CD14-positive monocyte (primary cell): ENCODE data around the gene DGKI. TPM values are rescaled to one million over a fixed set of nuclear protein-coding genes. Genes with fewer than 3 reads are reported as not detected.

ENCODE experiments used
- DNase-seq, 3 donors: peaks; one replicate each; pipeline ENCODE4 v3.0.0-alpha.2; 2011 to 2022
- H2AFZ ChIP-seq: 2 replicates; pipeline ENCODE4 v1.6.0; 2012; ENCODE audit warnings: mild to moderate bottlenecking, low read depth, low read length, inconsistent platforms; ENCODE audit not compliant: insufficient read depth, poor library complexity, severe bottlenecking
- H3K27ac ChIP-seq, 2 donors: 1 replicate in 1 of 2; 2 replicates in 1 of 2; pipeline ENCODE4 v1.5.1; 2012 to 2013; ENCODE audit warnings: low read length in 2 of 2, control low read depth in 1 of 2, inconsistent platforms in 1 of 2, low read depth in 1 of 2, mild to moderate bottlenecking in 1 of 2
- H3K27me3 ChIP-seq, 2 donors: one replicate each; pipeline versions ENCODE4 v1.6.0 to v1.6.1; 2011 to 2013; ENCODE audit warnings: low read length in 2 of 2; ENCODE audit not compliant: control insufficient read depth in 2 of 2, insufficient read depth in 2 of 2
- H3K36me3 ChIP-seq, 2 donors: replicated peaks in 1 of 2; 1 replicate in 1 of 2; 2 replicates in 1 of 2; pipeline versions ENCODE4 v1.5.1 to v1.6.1; 2012 to 2013; ENCODE audit warnings: low read length in 2 of 2, control low read depth in 1 of 2, inconsistent platforms in 1 of 2, mild to moderate bottlenecking in 1 of 2; ENCODE audit not compliant: insufficient read depth in 2 of 2, control insufficient read depth in 1 of 2
- H3K4me1 ChIP-seq, 2 donors: 1 replicate in 1 of 2; 2 replicates in 1 of 2; pipeline versions ENCODE4 v1.5.1 to v1.6.1; 2012 to 2013; ENCODE audit warnings: low read length in 2 of 2, control low read depth in 1 of 2, inconsistent platforms in 1 of 2, mild to moderate bottlenecking in 1 of 2, moderate library complexity in 1 of 2; ENCODE audit not compliant: insufficient read depth in 2 of 2, control insufficient read depth in 1 of 2
- H3K4me2 ChIP-seq: replicated peaks from 2 replicates; pipeline ENCODE3; 2012; ENCODE audit warnings: low read length, moderate library complexity, mild to moderate bottlenecking; ENCODE audit not compliant: poor library complexity, severe bottlenecking; ENCODE audit errors: extremely low read depth
- H3K4me3 ChIP-seq, 3 experiments: fragments of 200-600 bp in 1 of 3; sonication (generic) in 1 of 3; replicated peaks in 1 of 3; 1 replicate in 2 of 3; 2 replicates in 1 of 3; pipeline ENCODE4 v1.5.1; 2011 to 2013; ENCODE audit warnings: low read length in 3 of 3, mild to moderate bottlenecking in 3 of 3, control low read depth in 2 of 3, low read depth in 2 of 3, inconsistent platforms in 1 of 3, moderate library complexity in 1 of 3
- H3K79me2 ChIP-seq: 2 replicates; pipeline ENCODE4 v1.6.0; 2012; ENCODE audit warnings: mild to moderate bottlenecking, control low read depth, inconsistent platforms, low read length, moderate library complexity; ENCODE audit not compliant: insufficient read depth
- H3K9ac ChIP-seq: 2 replicates; pipeline ENCODE4 v1.6.0; 2017; ENCODE audit warnings: low read length, mild to moderate bottlenecking; ENCODE audit not compliant: insufficient read depth, poor library complexity, severe bottlenecking
- H3K9me3 ChIP-seq, 2 donors: replicated peaks in 1 of 2; 1 replicate in 1 of 2; 2 replicates in 1 of 2; pipeline versions ENCODE4 v1.5.1 to v1.6.1; 2012 to 2013; ENCODE audit warnings: low read length in 2 of 2, control low read depth in 1 of 2; ENCODE audit not compliant: control insufficient read depth in 1 of 2, insufficient read depth in 1 of 2
- H4K20me1 ChIP-seq: 2 replicates; pipeline ENCODE4 v1.6.0; 2012; ENCODE audit warnings: mild to moderate bottlenecking, low read length, control low read depth, moderate library complexity; ENCODE audit not compliant: insufficient read depth
- H3K27ac Mint-ChIP-seq, 7 donors: one replicate each; pipeline ENCODE4 v1.8.0; 2020; ENCODE audit warnings: mild to moderate bottlenecking in 7 of 7, mixed read lengths in 7 of 7, moderate library complexity in 6 of 7, inconsistent platforms in 2 of 7
- H3K27me3 Mint-ChIP-seq, 3 donors: one replicate each; pipeline ENCODE4 v1.8.0; 2021 to 2022; ENCODE audit warnings: low read depth in 3 of 3, mild to moderate bottlenecking in 3 of 3, mixed read lengths in 3 of 3, moderate library complexity in 3 of 3, inconsistent platforms in 1 of 3
- H3K36me3 Mint-ChIP-seq, 2 donors: one replicate each; pipeline ENCODE4 v1.8.0; 2020; ENCODE audit warnings: mixed read lengths in 2 of 2, inconsistent platforms in 1 of 2, mild to moderate bottlenecking in 1 of 2
- H3K4me1 Mint-ChIP-seq: one replicate; pipeline ENCODE4 v1.8.0; 2020; ENCODE audit warnings: mild to moderate bottlenecking, mixed read lengths
- H3K4me3 Mint-ChIP-seq, 2 donors: one replicate each; pipeline ENCODE4 v1.8.0; 2020; ENCODE audit warnings: mild to moderate bottlenecking in 2 of 2, mixed read lengths in 2 of 2, moderate library complexity in 1 of 2
- H3K9me3 Mint-ChIP-seq, 7 donors: one replicate each; pipeline ENCODE4 v1.8.0; 2020 to 2022; ENCODE audit warnings: mixed read lengths in 7 of 7, mild to moderate bottlenecking in 6 of 7, moderate library complexity in 6 of 7, inconsistent platforms in 2 of 7
- CTCF ChIP-seq: fragments of 200-600 bp; IDR thresholded peaks from one replicate; pipeline ENCODE4 v1.8.0; 2022; ENCODE audit warnings: antibody characterized with exemption, mild to moderate bottlenecking
- WGBS: methylation state at CpG from one replicate; pipeline ENCODE4 v1.1.5; 2013; ENCODE audit warnings: missing lambda C conversion rate; ENCODE audit not compliant: insufficient coverage; 5-methylcytosine and 5-hydroxymethylcytosine counted together
- intact Hi-C, 2 donors: fragments of 100-400 bp; cut with micrococcal nuclease; formaldehyde crosslinking; loops; one replicate each; pipeline versions ENCODE4 v1.15.0 to v1.15.1; 2023
- polyA plus RNA-seq, 3 donors: library from polyadenylated mRNA; depleted of rRNA in 1 of 3; unstranded in 2 of 3; stranded (reverse) in 1 of 3; fragments of 300-500 nt in 2 of 3; fragments of >200 nt in 1 of 3; fragmentation: Illumina TruSeq in 2 of 3; gene quantifications; 1 replicate in 2 of 3; 2 replicates in 1 of 3; pipeline ENCODE4 v1.2.3, GENCODE V29; 2012 to 2021

The DGKI gene
- polyA plus RNA-seq, 3 donors = not detected

GRCh38 chr7:137417464-137417863 lies 429.3 kb downstream of the DGKI start:
- no peak for TF ChIP-seq CTCF
- no peak overlapping the region for H3K27ac ChIP-seq
- H3K4me1 ChIP-seq = no peaks in the 10 kb centered on the region
- no peak overlapping the region for H3K4me2 ChIP-seq
- no peaks in the 10 kb centered on the region for H3K36me3 ChIP-seq
- H3K9me3 ChIP-seq = no peaks in the 10 kb centered on the region
- no peak overlapping the region for H3K4me3 ChIP-seq
- Mint-ChIP-seq H3K4me1 (no peaks in the 10 kb centered on the region), H3K36me3 (no peaks in the 10 kb centered on the region), H3K27me3 (peaks cover 0 to 1% (median 0%) of the 10 kb centered on the region in 3 donors), H3K27ac (no peak overlapping the region), H3K4me3 (no peak overlapping the region), H3K9me3 (peaks cover 0 to 3% (median 0%) of the 10 kb centered on the region in 7 donors)
- DNase-seq = no peak
- H3K27me3 ChIP-seq = no peaks in the 10 kb centered on the region
- H3K9ac ChIP-seq = no peak overlapping the region
- H4K20me1 ChIP-seq = no peaks in the 10 kb centered on the region
- no peak overlapping the region for H2AFZ ChIP-seq
- no peaks in the 10 kb centered on the region for H3K79me2 ChIP-seq
- intact Hi-C loops = no loop called here
- no CpG with 5 or more reads among the region's 2 CpGs for WGBS

- Mint-ChIP-seq H3K4me1 (no peaks in the 10 kb centered on the region), H3K36me3 (no peaks in the 10 kb centered on the region), H3K27me3 (peaks cover 0 to 1% (median 0%) of the 10 kb centered on the region in 3 donors), H3K27ac (no peak overlapping the region), H3K4me3 (no peak overlapping the region), H3K9me3 (peaks cover 0 to 3% (median 0%) of the 10 kb centered on the region in 7 donors)
- no peaks in the 10 kb centered on the region for H3K27me3 ChIP-seq
- no peak overlapping the region for H3K4me2 ChIP-seq
- H3K79me2 ChIP-seq = no peaks in the 10 kb centered on the region
- no peaks in the 10 kb centered on the region for H3K4me1 ChIP-seq
- no peak overlapping the region for H2AFZ ChIP-seq
- H3K9me3 ChIP-seq = no peaks in the 10 kb centered on the region
- no peak overlapping the region for H3K9ac ChIP-seq
- no CpG with 5 or more reads among the region's 1 CpG for WGBS
- DNase-seq = no peak
- no peaks in the 10 kb centered on the region for H4K20me1 ChIP-seq
- no peaks in the 10 kb centered on the region for H3K36me3 ChIP-seq
- H3K4me3 ChIP-seq = no peak overlapping the region
- no peak overlapping the region for H3K27ac ChIP-seq
- intact Hi-C loops = no loop called here
- TF ChIP-seq CTCF = no peak
Observed at GRCh38 chr7:137413901-137414300, 432.9 kb downstream of the DGKI start.
